NCI-H1694 (cell line): ENCODE results near the gene SYNPO.
A peak's percentile ranks its signal among the peaks of the same experiment; 100 is the strongest.

ENCODE experiments used
- DNase-seq: peaks from one replicate; lab custom pipeline; 2025; lab: John Stamatoyannopoulos, UW

SYNPO gene

GRCh38 chr5:150640311-150641005, at the start of gene SYNPO:
SYNPO (plus strand) TSS chr5:150640660; CDS start chr5:150648276, 7,616 bp downstream.
- DNase-seq: no peak

DNA sequence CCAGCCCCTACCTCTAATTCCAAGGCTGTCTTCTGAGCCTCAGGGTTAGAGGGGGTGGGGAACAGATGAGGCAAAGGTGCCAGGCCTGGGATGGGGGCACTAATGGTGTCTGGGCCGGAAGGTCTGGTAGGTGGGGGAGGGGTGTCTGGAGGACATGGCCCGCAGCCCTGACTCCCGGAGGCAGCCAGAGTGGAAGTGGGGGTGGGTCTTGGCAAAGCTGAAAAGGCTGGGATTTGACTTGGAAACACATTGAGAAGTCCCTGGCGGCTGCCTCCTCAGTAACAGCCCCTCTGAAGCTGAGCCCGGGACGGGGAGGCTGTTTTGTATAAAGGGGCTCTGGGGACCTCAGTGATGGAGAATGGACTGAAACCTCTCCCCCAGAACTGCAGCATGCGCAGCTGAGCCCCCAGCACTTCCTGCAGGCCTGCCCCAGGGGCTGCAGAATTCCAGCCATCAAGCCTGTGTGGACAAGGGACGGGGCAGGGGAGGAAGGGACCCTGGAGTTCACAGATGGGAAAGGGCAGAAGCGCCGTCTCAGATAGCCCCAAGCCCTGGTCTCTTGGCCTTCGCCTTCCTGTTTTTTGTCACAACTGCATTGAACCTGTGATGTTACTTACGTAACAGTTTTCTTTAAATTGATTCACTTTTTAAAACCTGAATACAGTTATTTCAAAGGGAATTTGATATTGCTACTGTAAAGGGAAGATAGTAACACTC, 49.3 kb upstream of the SYNPO start:
- DNase-seq: no peak

DNA sequence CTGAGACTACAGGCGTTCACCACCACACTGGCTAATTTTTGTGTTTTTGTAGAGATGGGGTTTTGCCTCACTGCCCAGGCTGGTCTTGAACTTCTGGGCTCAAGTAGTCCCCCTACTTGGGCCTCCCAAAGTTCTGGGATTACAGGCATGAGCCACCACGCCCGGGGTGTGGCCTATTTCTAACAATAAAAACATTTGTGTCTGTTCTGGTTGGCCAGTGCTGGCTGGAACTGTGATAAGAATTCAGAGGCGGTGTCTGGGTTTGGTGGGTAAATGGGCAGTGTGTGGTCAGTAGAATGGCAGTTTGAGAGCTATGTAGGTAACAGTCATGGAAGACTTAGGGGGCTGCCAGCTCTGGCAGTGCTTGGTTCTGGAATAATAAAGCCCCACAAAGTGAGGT, 46.9 kb upstream of the SYNPO start:
- DNase-seq: no peak

- no peak for DNase-seq
These were observed 46.5 kb upstream of the SYNPO start for GRCh38 chr5:150593996-150594395.

DNA sequence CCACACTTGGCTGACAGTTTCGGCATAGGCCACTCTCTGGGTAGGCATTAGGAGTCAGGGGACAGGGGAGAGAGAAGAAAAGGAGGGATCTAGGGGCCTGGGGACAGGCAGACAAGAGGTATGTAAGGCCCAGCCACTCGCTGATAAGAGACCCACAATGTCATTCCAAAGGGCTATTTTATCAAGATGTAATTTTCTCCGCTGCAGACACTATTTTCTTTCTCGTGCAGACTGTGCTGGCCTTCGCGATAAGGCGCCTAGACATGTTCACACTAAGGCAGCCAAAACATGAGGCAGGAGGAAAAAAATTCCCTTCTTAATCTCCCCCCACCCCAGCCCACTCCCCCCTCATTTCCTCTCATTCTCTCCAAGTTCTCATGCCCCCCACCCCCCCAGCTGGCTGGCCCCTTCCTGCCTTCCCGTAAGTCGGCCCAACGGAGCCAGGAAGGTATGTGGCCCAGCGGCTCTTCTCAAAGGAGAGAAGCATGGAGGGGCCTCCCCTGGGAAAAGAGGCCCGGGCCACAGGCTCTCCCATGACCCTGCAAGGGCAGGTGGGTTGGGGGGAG, 44.9 kb upstream of the SYNPO start:
- DNase-seq: no peak

GRCh38 chr5:150596313-150596712, 44.1 kb upstream of the SYNPO start:
- DNase-seq: no peak

DNA sequence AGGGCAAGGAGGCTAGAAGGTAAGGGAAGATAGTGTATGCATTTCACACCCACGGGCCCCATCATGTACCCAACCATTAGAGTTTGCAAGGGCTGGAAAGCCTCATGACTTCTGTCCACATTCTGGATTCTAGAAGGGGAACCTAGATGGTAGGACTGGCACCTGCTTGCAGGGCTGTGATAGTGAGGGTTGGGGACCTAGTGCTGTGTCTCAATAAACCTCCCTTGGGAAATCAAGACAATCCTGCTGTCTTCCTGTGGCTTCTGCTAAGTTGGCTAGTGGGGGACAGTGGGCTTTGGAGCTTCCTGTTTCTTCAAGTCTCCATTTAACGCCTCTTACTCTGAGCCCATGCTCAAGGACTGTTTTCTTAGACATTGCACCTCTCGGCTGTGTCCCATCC, 43.6 kb upstream of the SYNPO start:
- DNase-seq: no peak

DNA sequence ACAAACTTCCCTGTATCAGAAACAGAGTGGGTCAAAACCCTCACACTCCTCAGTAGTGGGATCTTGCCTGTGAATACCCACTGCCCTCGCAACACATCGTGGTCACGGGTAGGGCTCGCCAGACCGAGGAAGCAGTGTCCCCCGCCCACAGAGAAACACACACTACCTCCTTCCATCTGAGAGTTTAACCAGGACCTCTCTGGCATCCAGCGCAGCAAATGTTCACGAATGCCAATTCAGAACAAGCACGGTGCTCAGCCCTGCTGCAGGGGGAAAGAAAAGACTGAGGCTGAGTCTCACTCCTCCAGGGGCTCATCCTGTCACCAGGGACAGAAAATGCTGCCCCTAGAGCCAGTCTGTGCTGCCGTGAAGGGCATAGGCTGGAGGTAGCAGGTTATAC, 42.5 kb upstream of the SYNPO start:
- DNase-seq: no peak

- DNase-seq: no peak
These were observed 41.6 kb upstream of the SYNPO start for GRCh38 chr5:150598821-150599273.

DNA sequence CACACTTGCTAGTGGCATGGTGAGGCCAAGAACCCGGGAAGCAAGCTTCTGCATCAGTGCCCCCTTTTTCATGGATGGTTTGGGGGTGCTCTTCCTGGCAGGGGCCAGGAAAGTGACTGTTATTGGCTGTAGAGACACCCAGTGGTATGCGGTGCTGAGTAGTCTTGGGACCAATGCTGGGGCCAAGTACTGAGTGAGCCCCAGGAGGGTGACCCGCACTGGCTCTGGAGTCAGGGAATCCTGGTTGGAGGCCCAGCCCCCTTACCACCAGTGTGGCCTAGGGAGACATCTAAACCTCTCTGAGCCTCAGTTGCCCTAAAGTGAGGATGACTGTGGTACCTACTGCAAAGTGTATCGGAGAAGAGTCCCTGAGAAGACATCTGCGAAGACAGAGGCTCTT, 41.2 kb upstream of the SYNPO start:
- DNase-seq: no peak

DNA sequence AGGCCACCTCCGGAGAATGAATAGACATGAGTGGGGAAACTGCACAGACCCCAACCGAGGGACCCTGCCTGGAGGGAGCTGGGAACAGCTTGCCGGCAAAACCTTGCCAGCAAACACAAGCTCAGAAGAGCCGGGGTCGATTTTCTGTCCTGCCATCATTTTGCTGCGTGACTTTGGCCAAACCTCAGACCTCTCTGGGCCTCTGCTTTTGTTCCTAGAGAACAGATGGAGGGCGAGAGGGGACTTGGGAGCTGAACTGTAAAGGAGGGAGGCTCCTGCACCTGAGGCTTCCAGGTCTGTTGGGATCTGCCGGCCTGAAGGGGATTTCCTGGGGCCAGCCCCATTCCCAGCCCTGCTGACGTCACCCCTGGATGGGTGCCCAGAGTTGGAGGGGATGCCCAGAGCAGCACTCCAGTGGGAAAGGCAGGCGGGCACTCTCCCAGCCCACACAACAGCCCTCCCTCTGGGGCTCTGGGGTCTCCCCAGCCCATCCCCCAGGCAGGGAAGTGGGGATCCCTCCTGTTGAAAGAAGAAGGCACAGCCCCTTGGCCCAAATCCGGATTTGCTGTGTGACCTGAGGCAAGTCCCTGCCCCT, 40.4 kb upstream of the SYNPO start:
- peak; percentile 59 for DNase-seq

DNA sequence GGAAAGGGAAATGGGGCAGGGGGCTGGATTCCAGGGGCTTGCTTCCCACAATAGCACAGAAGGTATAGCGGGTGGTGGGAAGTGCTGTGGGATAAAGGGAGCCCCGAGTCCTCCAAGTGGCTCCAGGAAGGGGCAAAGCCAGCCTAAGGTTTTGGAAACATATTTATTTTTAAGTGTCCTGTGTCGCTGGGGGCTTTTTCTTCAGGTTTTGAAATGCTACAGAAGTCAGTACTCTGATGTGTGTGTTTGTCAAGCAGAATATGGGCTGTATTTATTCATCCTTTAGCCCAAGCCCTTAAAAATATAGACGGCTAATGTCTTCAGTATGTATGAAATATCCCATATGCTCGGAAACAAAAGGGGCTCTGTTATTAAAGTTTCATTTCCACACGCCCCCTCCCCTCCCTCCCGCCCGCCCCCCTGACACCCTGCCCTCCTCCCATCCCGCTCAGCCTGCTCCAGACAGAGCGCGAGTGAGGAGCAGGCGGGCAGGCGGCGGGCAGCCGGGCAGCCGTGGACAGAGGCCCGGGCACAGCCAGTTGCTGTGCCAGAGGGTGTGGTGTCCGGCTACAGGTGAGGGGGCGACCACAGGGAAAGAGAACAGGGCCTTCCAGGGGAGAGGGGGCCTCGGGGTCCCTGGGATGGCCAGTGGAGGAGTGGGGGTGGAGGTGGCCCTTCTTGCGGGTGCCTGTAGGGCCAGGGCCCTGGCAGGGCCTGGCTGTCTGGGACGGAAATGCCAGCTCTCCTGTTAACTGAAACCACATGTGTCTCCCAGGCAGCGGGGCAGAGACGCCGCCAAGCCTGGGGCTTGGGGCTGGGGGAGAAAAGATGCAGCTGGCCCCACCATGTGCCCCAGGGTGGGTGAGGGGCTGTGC, 39.6 kb upstream of the SYNPO start:
- DNase-seq: no peak

- no peak for DNase-seq
These were observed 38.7 kb upstream of the SYNPO start for GRCh38 chr5:150601491-150602345.

DNA sequence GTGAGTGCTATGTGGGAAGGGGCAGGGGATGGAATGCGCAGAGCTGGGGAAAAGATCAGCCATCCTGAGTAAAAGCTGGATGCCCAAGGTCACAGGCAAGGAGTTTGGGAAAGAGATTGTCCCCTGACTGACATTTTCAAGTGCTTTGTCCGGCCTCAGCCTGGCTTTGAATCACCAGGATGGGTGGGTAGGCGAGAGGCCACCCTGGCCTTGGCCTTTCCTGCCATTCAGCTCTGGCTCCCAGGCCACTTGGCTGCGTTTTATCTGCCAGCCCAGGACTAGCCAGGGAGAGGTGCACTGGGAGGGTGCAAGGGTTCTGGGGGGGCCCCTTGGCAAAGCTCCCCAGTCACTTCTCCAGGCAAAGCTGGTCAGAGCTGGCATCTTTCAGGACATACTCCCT, 37.4 kb upstream of the SYNPO start:
- no peak for DNase-seq

DNA sequence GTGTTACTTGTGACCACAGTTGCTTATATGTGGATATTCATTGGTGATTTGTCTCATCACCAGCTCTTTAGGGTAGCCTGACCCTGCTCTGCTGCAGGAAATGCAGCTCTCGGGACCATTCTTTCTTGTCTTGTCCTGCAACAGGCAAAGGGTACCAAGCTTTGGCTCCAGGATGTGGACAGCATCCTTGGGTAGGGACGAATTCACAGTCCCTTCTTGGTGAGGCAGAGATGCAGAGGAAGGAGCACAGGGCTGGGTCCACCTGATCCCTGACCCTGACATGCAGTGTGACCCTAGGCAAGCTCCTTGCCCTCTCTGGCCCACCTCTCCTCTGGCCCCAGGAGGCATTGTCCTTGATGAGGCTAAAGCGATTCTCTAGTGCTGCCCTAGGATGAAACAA, 37.0 kb upstream of the SYNPO start:
- no peak for DNase-seq

DNA sequence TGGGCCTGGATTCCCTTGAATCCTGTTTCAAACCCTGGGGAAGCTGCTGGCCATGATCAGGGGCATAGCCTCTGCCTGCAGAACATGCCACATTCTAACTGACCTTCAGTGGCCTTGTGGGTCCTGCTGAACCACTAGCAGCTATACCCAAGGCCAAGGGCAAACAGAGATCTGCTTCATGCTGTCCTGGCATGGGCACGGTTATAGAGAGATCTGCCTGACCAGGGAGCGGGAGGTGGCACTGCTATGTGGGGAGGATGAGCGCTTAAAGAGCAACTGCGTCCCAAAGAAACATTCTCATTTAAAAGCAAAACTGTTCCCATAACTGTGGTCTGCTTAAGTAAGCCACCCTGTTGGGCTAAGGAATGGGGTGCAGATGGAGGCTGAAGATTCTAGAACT, 36.5 kb upstream of the SYNPO start:
- DNase-seq: no peak

DNA sequence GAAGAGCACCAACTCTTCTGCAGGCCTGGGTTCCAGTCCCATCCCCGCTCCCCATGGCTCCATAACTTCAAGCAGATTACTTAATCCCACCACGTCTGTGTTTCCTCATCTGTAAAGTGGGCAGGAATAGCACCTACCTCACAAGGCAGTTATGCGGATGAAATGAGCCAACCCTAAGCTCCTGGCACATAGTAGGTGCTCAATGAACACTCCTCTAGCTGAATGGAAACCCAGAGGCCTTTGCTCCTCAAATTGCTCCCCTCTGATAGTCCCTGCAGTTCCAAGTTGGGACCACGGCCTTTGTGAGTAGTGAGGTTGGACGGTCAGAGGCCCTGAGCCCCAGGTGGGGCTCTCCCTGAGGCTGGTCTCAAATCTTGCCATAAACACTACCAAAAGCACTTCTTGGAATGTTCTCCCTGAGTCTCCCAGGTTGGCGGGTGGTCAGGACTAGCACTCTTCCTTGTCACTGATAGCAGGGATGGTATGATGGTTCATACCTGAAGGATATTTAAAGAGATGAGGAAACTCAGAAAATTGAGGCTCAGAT, 35.5 kb upstream of the SYNPO start:
- no peak for DNase-seq

- DNase-seq: no peak
These were observed 34.9 kb upstream of the SYNPO start for GRCh38 chr5:150605546-150605945.

DNA sequence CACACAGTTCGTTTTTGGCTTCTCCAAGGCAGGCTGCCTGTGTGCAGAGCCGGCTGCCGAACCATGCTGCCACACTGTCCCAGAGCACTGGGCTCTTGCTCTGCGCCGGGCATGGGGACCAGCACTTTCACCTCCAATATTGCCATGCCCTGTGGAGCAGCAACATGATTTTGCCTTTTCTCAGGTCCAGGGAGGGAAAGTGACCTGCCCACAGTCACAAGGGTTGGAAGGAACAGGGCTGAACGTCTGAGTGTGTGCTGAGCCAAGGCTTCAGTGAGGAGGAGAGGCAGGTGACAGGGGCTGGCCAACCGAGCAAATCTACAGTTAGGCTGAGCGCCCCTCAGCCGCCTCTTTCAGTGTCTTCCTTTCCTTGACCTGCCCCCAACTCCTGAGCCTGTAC, 34.0 kb upstream of the SYNPO start:
- DNase-seq: no peak

GRCh38 chr5:150607105-150607504, 33.4 kb upstream of the SYNPO start:
- DNase-seq: no peak

- no peak for DNase-seq
These were observed 32.5 kb upstream of the SYNPO start for GRCh38 chr5:150607991-150608390.
